HepG2 (cell line): ENCODE measurements around the gene CLCA2. TPM values are rescaled to one million over a fixed set of nuclear protein-coding genes. Genes with fewer than 3 reads are reported as not detected.

ENCODE experiments used
- ISL2 ChIP-seq: sonication (generic); formaldehyde crosslinking; IDR thresholded peaks from 2 replicates; pipeline ENCODE4 v1.5.0; 2020; ENCODE audit warnings: missing genetic modification reagents
- JDP2 ChIP-seq: sonication (generic); formaldehyde crosslinking; IDR thresholded peaks from 2 replicates; pipeline ENCODE4 v1.8.1; 2022; ENCODE audit warnings: missing genetic modification reagents, borderline replicate concordance
- KLF13 ChIP-seq: sonication (generic); formaldehyde crosslinking; IDR thresholded peaks from 2 replicates; pipeline ENCODE4 v1.4.0; 2020; ENCODE audit warnings: mild to moderate bottlenecking, missing genetic modification reagents
- RXRB ChIP-seq: IDR thresholded peaks from 2 replicates; pipeline ENCODE4 v1.6.1; 2016; ENCODE audit warnings: borderline replicate concordance, missing genetic modification reagents, missing compliant biosample characterization
- TBP ChIP-seq: sonication (generic); formaldehyde crosslinking; IDR thresholded peaks from 2 replicates; pipeline ENCODE4 v1.5.0; 2020; ENCODE audit warnings: missing genetic modification reagents
- ZBTB1 ChIP-seq: sonication (generic); formaldehyde crosslinking; IDR thresholded peaks from 2 replicates; pipeline ENCODE4 v1.4.0; 2020; ENCODE audit warnings: missing genetic modification reagents, borderline replicate concordance
- ZNF101 ChIP-seq: sonication (generic); formaldehyde crosslinking; IDR thresholded peaks from 2 replicates; pipeline ENCODE4 v1.4.0; 2020; ENCODE audit warnings: mild to moderate bottlenecking, low read depth, missing genetic modification reagents, borderline replicate concordance
- ZNF235 ChIP-seq: sonication (generic); formaldehyde crosslinking; IDR thresholded peaks from 2 replicates; pipeline ENCODE4 v1.8.1; 2023; ENCODE audit warnings: mild to moderate bottlenecking, missing genetic modification reagents, borderline replicate concordance
- ZNF326 ChIP-seq: sonication (generic); formaldehyde crosslinking; IDR thresholded peaks from 2 replicates; pipeline ENCODE4 v1.4.0; 2020; ENCODE audit warnings: missing genetic modification reagents, borderline replicate concordance
- ZNF749 ChIP-seq: sonication (generic); formaldehyde crosslinking; IDR thresholded peaks from 2 replicates; pipeline ENCODE4 v1.8.0; 2022; ENCODE audit warnings: mild to moderate bottlenecking, missing genetic modification reagents, moderate library complexity, borderline replicate concordance
- polyA plus RNA-seq, 8 experiments: library from polyadenylated mRNA; depleted of rRNA in 3 of 8; stranded (reverse) in 7 of 8; unstranded in 1 of 8; fragments of >200 nt; fragmentation: Illumina TruSeq in 4 of 8; extraction: Trizol in 4 of 8; gene quantifications; 2 replicates each; pipeline versions ENCODE4 v1.2.1 to v1.2.3, GENCODE V29; 2011 to 2016; ENCODE audit warnings: low read depth in 4 of 8, missing spikeins in 1 of 8, mixed read lengths in 1 of 8; ENCODE audit not compliant: insufficient read depth in 1 of 8
- total RNA-seq, 5 experiments: library from RNA; depleted of rRNA; stranded (reverse); fragments of >200 nt; fragmentation: Illumina TruSeq; extraction: Trizol; gene quantifications; 2 replicates each; pipeline ENCODE4 v1.2.3, GENCODE V29; 2016; ENCODE audit warnings: low read depth in 1 of 5
- TF ChIP-seq, protein P1 (sequence below): sonication (generic); formaldehyde crosslinking; IDR thresholded peaks from 2 replicates; pipeline ENCODE4 v1.5.0; 2020; ENCODE audit warnings: mild to moderate bottlenecking, missing genetic modification reagents, borderline replicate concordance
- TF ChIP-seq, protein P2 (sequence below): sonication (generic); formaldehyde crosslinking; IDR thresholded peaks from 2 replicates; pipeline ENCODE4 v1.5.1; 2020; ENCODE audit warnings: mild to moderate bottlenecking, missing genetic modification reagents, borderline replicate concordance
- TF ChIP-seq, protein P3 (sequence below): sonication (generic); formaldehyde crosslinking; IDR thresholded peaks from 2 replicates; pipeline ENCODE4 v1.4.0; 2020; ENCODE audit warnings: missing genetic modification reagents

CLCA2 gene
- total and polyA plus RNA-seq, 2 of the 13 experiments (the other 11 are each of a cell fraction or from before 2014, with no cell fraction given) = not detected

DNA sequence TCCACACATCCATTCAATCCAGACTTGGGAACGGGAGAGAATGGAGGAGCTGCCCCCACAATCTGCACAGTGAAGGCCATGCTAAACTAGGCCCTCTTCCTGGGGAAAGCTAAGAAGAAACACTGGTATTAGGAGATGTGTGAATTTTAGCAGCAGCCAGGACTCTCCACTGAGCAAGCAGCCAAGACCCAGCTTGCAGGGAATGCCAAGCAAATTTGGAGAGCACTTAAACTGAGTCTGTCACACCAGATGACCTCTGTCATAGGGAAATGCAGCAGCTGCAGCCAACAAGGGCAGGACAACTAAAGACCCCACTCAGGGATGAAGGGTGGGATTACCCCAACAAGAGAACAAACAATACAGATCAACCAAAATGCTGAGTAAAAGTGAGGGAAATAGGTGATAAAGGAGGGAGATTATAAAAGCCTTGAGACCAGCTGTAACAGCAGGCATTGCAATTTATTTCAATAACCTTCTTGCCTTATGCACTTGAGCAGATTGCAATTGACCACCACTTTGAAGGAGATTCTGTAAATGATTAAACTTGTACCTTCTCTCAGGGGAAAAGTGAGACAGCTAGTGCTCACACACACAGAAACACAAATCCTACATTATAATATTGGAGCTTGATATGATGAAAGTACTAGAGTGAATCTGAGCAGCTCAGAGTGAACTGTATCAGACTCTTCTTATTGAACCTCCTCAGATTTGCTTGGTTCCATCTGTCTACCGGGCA lies 42.3 kb downstream of the CLCA2 start (continued):
- TF ChIP-seq, protein P1, sequence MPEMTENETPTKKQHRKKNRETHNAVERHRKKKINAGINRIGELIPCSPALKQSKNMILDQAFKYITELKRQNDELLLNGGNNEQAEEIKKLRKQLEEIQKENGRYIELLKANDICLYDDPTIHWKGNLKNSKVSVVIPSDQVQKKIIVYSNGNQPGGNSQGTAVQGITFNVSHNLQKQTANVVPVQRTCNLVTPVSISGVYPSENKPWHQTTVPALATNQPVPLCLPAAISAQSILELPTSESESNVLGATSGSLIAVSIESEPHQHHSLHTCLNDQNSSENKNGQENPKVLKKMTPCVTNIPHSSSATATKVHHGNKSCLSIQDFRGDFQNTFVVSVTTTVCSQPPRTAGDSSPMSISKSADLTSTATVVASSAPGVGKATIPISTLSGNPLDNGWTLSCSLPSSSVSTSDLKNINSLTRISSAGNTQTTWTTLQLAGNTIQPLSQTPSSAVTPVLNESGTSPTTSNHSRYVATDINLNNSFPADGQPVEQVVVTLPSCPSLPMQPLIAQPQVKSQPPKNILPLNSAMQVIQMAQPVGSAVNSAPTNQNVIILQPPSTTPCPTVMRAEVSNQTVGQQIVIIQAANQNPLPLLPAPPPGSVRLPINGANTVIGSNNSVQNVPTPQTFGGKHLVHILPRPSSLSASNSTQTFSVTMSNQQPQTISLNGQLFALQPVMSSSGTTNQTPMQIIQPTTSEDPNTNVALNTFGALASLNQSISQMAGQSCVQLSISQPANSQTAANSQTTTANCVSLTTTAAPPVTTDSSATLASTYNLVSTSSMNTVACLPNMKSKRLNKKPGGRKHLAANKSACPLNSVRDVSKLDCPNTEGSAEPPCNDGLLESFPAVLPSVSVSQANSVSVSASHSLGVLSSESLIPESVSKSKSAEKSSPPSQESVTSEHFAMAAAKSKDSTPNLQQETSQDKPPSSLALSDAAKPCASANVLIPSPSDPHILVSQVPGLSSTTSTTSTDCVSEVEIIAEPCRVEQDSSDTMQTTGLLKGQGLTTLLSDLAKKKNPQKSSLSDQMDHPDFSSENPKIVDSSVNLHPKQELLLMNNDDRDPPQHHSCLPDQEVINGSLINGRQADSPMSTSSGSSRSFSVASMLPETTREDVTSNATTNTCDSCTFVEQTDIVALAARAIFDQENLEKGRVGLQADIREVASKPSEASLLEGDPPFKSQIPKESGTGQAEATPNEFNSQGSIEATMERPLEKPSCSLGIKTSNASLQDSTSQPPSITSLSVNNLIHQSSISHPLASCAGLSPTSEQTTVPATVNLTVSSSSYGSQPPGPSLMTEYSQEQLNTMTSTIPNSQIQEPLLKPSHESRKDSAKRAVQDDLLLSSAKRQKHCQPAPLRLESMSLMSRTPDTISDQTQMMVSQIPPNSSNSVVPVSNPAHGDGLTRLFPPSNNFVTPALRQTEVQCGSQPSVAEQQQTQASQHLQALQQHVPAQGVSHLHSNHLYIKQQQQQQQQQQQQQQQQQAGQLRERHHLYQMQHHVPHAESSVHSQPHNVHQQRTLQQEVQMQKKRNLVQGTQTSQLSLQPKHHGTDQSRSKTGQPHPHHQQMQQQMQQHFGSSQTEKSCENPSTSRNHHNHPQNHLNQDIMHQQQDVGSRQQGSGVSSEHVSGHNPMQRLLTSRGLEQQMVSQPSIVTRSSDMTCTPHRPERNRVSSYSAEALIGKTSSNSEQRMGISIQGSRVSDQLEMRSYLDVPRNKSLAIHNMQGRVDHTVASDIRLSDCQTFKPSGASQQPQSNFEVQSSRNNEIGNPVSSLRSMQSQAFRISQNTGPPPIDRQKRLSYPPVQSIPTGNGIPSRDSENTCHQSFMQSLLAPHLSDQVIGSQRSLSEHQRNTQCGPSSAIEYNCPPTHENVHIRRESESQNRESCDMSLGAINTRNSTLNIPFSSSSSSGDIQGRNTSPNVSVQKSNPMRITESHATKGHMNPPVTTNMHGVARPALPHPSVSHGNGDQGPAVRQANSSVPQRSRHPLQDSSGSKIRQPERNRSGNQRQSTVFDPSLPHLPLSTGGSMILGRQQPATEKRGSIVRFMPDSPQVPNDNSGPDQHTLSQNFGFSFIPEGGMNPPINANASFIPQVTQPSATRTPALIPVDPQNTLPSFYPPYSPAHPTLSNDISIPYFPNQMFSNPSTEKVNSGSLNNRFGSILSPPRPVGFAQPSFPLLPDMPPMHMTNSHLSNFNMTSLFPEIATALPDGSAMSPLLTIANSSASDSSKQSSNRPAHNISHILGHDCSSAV (CRISPR knock-in tag) = no peak
- TF ChIP-seq, protein P2, sequence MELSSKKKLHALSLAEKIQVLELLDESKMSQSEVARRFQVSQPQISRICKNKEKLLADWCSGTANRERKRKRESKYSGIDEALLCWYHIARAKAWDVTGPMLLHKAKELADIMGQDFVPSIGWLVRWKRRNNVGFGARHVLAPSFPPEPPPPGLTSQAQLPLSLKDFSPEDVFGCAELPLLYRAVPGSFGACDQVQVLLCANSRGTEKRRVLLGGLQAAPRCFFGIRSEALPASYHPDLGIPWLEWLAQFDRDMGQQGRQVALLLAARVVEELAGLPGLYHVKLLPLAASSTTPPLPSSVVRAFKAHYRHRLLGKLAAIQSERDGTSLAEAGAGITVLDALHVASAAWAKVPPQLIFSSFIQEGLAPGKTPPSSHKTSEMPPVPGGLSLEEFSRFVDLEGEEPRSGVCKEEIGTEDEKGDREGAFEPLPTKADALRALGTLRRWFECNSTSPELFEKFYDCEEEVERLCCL = no peak
- TF ChIP-seq ZNF235 (CRISPR knock-in tag) (no peak), JDP2 (CRISPR knock-in tag) (no peak), ZNF326 (CRISPR knock-in tag) (no peak), RXRB (no peak), ZNF749 (CRISPR knock-in tag) (no peak), ZBTB1 (CRISPR knock-in tag) (no peak), TBP (CRISPR knock-in tag) (no peak), ZNF101 (no peak), ISL2 (CRISPR knock-in tag) (no peak), KLF13 (CRISPR knock-in tag) (no peak)
- TF ChIP-seq, protein P3, sequence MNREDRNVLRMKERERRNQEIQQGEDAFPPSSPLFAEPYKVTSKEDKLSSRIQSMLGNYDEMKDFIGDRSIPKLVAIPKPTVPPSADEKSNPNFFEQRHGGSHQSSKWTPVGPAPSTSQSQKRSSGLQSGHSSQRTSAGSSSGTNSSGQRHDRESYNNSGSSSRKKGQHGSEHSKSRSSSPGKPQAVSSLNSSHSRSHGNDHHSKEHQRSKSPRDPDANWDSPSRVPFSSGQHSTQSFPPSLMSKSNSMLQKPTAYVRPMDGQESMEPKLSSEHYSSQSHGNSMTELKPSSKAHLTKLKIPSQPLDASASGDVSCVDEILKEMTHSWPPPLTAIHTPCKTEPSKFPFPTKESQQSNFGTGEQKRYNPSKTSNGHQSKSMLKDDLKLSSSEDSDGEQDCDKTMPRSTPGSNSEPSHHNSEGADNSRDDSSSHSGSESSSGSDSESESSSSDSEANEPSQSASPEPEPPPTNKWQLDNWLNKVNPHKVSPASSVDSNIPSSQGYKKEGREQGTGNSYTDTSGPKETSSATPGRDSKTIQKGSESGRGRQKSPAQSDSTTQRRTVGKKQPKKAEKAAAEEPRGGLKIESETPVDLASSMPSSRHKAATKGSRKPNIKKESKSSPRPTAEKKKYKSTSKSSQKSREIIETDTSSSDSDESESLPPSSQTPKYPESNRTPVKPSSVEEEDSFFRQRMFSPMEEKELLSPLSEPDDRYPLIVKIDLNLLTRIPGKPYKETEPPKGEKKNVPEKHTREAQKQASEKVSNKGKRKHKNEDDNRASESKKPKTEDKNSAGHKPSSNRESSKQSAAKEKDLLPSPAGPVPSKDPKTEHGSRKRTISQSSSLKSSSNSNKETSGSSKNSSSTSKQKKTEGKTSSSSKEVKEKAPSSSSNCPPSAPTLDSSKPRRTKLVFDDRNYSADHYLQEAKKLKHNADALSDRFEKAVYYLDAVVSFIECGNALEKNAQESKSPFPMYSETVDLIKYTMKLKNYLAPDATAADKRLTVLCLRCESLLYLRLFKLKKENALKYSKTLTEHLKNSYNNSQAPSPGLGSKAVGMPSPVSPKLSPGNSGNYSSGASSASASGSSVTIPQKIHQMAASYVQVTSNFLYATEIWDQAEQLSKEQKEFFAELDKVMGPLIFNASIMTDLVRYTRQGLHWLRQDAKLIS (CRISPR knock-in tag) = no peak
